Caco-2 (cell line): ENCODE measurements around the gene GRIN2A. TPM values are rescaled to one million over a fixed set of nuclear protein-coding genes. Genes with fewer than 3 reads are reported as not detected.

Source experiments
- BruUV-seq: library from RNA; stranded (reverse); fragments of 400-500 nt; replicated peaks from 2 replicates; lab custom pipeline; 2021; lab: Mats Ljungman, UMichigan
- CTCF ChIA-PET: fragments of 300-600 bp; sonication (Branson Sonifier 250); formaldehyde crosslinking; loops from one replicate; lab custom pipeline; 2022; ENCODE audit warnings: antibody characterized with exemption; lab: Charles Lee
- POLR2A ChIA-PET: fragments of 300-600 bp; sonication (Branson Sonifier 250); formaldehyde crosslinking; loops from one replicate; lab custom pipeline; 2022; ENCODE audit warnings: antibody characterized with exemption; lab: Charles Lee
- DNase-seq, 2 experiments: peaks; one replicate each; pipeline versions ENCODE4 v3.0.0 to v3.0.0-alpha.2; 2020 to 2022
- H3K27me3 ChIP-seq: replicated peaks from 2 replicates; pipeline ENCODE4 v1.6.0; 2011; ENCODE audit warnings: low read length; ENCODE audit not compliant: control insufficient read depth, insufficient read depth
- H3K36me3 ChIP-seq: 2 replicates; pipeline ENCODE4 v1.5.1; 2011; ENCODE audit warnings: low read length; ENCODE audit not compliant: control insufficient read depth, insufficient read depth
- H3K4me1 ChIP-seq: fragments of 250-450 bp; sonication (Bioruptor Pico); 2 replicates; pipeline ENCODE4 v1.5.1; 2020; ENCODE audit warnings: mild to moderate bottlenecking
- H3K4me3 ChIP-seq: 2 replicates; pipeline ENCODE4 v1.5.1; 2011; ENCODE audit warnings: low read depth, mild to moderate bottlenecking, control low read depth, low read length
- H3K9me3 ChIP-seq: fragments of 250-450 bp; sonication (Bioruptor Pico); 2 replicates; pipeline ENCODE4 v1.5.1; 2020; ENCODE audit warnings: mild to moderate bottlenecking, moderate library complexity
- H3K27ac Mint-ChIP-seq: one replicate; pipeline ENCODE4 v1.8.0; 2022; ENCODE audit warnings: mixed read lengths; ENCODE audit not compliant: unreplicated experiment
- H3K27me3 Mint-ChIP-seq: one replicate; pipeline ENCODE4 v1.8.0; 2022; ENCODE audit warnings: mixed read lengths; ENCODE audit not compliant: insufficient read depth, unreplicated experiment
- H3K36me3 Mint-ChIP-seq: one replicate; pipeline ENCODE4 v1.8.0; 2022; ENCODE audit warnings: mild to moderate bottlenecking, mixed read lengths; ENCODE audit not compliant: insufficient read depth, unreplicated experiment
- H3K4me1 Mint-ChIP-seq: one replicate; pipeline ENCODE4 v1.8.0; 2022; ENCODE audit warnings: low read depth, mixed read lengths; ENCODE audit not compliant: unreplicated experiment
- H3K4me3 Mint-ChIP-seq: one replicate; pipeline ENCODE4 v1.8.0; 2022; ENCODE audit warnings: mild to moderate bottlenecking, moderate library complexity, mixed read lengths; ENCODE audit not compliant: unreplicated experiment
- H3K9me3 Mint-ChIP-seq: one replicate; pipeline ENCODE4 v1.8.0; 2022; ENCODE audit warnings: mixed read lengths; ENCODE audit not compliant: unreplicated experiment
- intact Hi-C: fragments of 100-400 bp; cut with micrococcal nuclease; formaldehyde crosslinking; loops from one replicate; pipeline ENCODE4 v1.10.0; 2022; ENCODE audit not compliant: unreplicated experiment
- total RNA-seq: library from RNA; stranded (reverse); gene quantifications from 2 replicates; pipeline ENCODE4 v1.2.3, GENCODE V29; 2022
- TF ChIP-seq, protein P1 (sequence below), 2 experiments: fragments of 200-600 bp in 1 of 2; IDR thresholded peaks; 1 replicate in 1 of 2; 2 replicates in 1 of 2; pipeline versions ENCODE4 v1.5.1 to v1.8.0; 2011 to 2022; ENCODE audit warnings: antibody characterized with exemption in 1 of 2, control low read depth in 1 of 2, inconsistent platforms in 1 of 2, low read depth in 1 of 2, low read length in 1 of 2, mild to moderate bottlenecking in 1 of 2, moderate library complexity in 1 of 2; ENCODE audit not compliant: insufficient read depth in 1 of 2, severe bottlenecking in 1 of 2, unreplicated experiment in 1 of 2

GRIN2A gene
- total RNA-seq, 1 experiment from 2014 or later = 0.54 TPM

- Histone ChIP-seq H3K4me1 (no peaks in the 10 kb centered on the region; the same call in 1 of the 2 replicates), H3K9me3 (no peaks in the 10 kb centered on the region), H3K27me3 (no peaks in the 10 kb centered on the region), H3K4me3 (no peak overlapping the region), H3K36me3 (no peaks in the 10 kb centered on the region)
- intact Hi-C loops = no loop called here
- no peaks in the 10 kb centered on the region for H3K4me1 Mint-ChIP-seq
- no peaks in the 10 kb centered on the region for H3K9me3 Mint-ChIP-seq
- H3K27me3 Mint-ChIP-seq = no peaks in the 10 kb centered on the region
- peak in 1 of 2 experiments; percentile 17 for DNase-seq
- H3K36me3 Mint-ChIP-seq = no peaks in the 10 kb centered on the region
- no peak overlapping the region for H3K27ac Mint-ChIP-seq
- POLR2A ChIA-PET = no interaction called here
- CTCF ChIA-PET = no interaction called here
- TF ChIP-seq, protein P1, sequence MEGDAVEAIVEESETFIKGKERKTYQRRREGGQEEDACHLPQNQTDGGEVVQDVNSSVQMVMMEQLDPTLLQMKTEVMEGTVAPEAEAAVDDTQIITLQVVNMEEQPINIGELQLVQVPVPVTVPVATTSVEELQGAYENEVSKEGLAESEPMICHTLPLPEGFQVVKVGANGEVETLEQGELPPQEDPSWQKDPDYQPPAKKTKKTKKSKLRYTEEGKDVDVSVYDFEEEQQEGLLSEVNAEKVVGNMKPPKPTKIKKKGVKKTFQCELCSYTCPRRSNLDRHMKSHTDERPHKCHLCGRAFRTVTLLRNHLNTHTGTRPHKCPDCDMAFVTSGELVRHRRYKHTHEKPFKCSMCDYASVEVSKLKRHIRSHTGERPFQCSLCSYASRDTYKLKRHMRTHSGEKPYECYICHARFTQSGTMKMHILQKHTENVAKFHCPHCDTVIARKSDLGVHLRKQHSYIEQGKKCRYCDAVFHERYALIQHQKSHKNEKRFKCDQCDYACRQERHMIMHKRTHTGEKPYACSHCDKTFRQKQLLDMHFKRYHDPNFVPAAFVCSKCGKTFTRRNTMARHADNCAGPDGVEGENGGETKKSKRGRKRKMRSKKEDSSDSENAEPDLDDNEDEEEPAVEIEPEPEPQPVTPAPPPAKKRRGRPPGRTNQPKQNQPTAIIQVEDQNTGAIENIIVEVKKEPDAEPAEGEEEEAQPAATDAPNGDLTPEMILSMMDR (IDR thresholded peaks at IDR 0.05; ENCODE audit: insufficient read depth in 1 of 2, low read depth in 1 of 2, low read length in 1 of 2, severe bottlenecking in 1 of 2, unreplicated experiment in 1 of 2) = no peak
- BruUV-seq = no TSS peak
- H3K4me3 Mint-ChIP-seq = no peak overlapping the region
Observed at GRCh38 chr16:10136916-10137315, 45.3 kb downstream of the GRIN2A start.

DNA sequence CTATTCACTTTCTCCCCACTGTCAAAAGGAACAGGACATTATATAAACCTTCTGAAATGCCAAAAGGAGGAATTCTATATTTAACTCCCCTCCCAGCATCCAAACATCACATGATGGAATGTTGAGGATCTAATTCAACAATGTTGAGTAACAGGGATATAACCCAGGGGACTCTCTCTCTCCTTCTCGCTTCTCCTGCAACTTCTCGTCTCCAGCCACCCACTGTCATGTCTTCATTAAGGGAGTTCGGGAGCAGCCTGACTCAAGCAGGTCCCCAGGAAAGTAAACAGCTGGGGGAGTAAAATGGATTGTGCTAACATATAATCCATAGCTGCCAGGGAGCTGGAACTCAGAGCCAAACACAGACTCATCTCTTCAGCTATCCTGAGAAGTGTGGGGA is 51.7 kb downstream of the GRIN2A start:
- H3K4me1 Mint-ChIP-seq = peaks cover 9% of the 10 kb centered on the region
- BruUV-seq = no TSS peak
- DNase-seq = no peak
- no peak overlapping the region for H3K4me3 ChIP-seq
- no peaks in the 10 kb centered on the region for H3K36me3 Mint-ChIP-seq
- ChIA-PET POLR2A (no interaction called here), CTCF (no interaction called here)
- no peaks in the 10 kb centered on the region for H3K27me3 Mint-ChIP-seq
- no peaks in the 10 kb centered on the region for H3K27me3 ChIP-seq
- H3K36me3 ChIP-seq = no peaks in the 10 kb centered on the region
- no peak overlapping the region for H3K27ac Mint-ChIP-seq
- no peaks in the 10 kb centered on the region for H3K9me3 ChIP-seq
- intact Hi-C loops = no loop called here
- TF ChIP-seq, protein P1 (IDR thresholded peaks at IDR 0.05; ENCODE audit: insufficient read depth in 1 of 2, low read depth in 1 of 2, low read length in 1 of 2, severe bottlenecking in 1 of 2, unreplicated experiment in 1 of 2) = no peak
- H3K4me1 ChIP-seq = no peaks in the 10 kb centered on the region
- H3K9me3 Mint-ChIP-seq = no peaks in the 10 kb centered on the region
- H3K4me3 Mint-ChIP-seq = no peak overlapping the region

DNA sequence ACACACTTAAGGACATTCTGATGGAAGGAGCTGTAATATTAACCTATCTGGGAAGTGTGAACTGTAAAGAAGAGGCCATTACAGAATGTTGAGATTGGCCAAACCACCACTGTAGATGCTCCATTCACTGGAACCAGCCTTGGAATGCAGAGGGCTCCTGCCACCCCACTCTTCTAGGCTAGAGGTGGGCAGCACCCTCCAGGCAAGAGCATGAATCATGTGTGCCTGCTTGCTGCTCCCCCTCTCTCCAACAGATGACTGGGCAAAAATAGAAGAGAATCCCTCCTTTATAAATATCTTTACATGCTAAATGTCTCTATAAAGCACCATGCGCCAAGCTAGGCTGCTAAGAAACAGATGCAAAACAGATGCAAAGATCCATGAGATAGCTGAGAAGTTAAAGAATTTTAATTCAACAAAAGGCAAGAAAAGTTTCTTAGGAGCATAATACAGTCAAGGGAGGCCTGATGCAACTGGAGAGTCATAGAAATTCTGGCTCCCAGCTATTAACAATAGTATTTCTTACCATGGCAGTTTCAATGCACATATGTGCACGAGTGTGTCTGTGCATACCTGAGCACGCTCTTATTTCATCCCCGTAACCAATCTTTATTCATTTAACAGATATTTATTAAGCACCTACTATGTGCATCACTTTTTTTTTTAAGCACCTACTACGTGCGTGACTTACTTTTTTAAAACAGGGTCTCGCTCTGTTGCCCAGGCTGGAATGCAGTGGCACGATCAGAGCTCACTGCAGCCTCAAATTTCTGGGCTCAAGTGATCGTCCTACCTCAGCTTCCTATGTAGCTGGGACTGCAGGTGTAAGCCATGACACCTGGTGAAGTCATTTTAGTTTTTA is 53.6 kb downstream of the GRIN2A start:
- BruUV-seq = no TSS peak
- POLR2A ChIA-PET = no interaction called here
- CTCF ChIA-PET = no interaction called here

More for the DNA sequence above, 53.6 kb downstream of the GRIN2A start:
- H3K4me3 Mint-ChIP-seq = no peak overlapping the region
- no peaks in the 10 kb centered on the region for H3K36me3 Mint-ChIP-seq
- H3K4me3 ChIP-seq = no peak overlapping the region
- intact Hi-C loops = no loop called here
- no peaks in the 10 kb centered on the region for H3K9me3 ChIP-seq
- H3K9me3 Mint-ChIP-seq = no peaks in the 10 kb centered on the region
- H3K27me3 ChIP-seq = no peaks in the 10 kb centered on the region
- H3K4me1 Mint-ChIP-seq = peaks cover 9% of the 10 kb centered on the region
- TF ChIP-seq, protein P1 (IDR thresholded peaks at IDR 0.05; ENCODE audit: insufficient read depth in 1 of 2, low read depth in 1 of 2, low read length in 1 of 2, severe bottlenecking in 1 of 2, unreplicated experiment in 1 of 2) = no peak
- no peaks in the 10 kb centered on the region for H3K36me3 ChIP-seq
- no peaks in the 10 kb centered on the region for H3K27me3 Mint-ChIP-seq
- H3K4me1 ChIP-seq = no peaks in the 10 kb centered on the region
- no peak for DNase-seq
- no peak overlapping the region for H3K27ac Mint-ChIP-seq
